Activated T-helper 17 cell treated with anti-CD3 and anti-CD28 coated beads, Interleukin-2, amount 50 U/mL, for 72 hours (primary cell): ENCODE results near the gene ADAMTS8. TPM values are rescaled to one million over a fixed set of nuclear protein-coding genes. Genes with fewer than 3 reads are reported as not detected.

Experiments
- ATAC-seq: fragments of 150-1000 bp; cut with Tn5 transposase; replicated peaks from 2 replicates; pipeline ENCODE4 v1.10.0; 2021; ENCODE audit warnings: mild to moderate bottlenecking, moderate library complexity
- H3K27ac Mint-ChIP-seq: one replicate; pipeline ENCODE4 v1.8.0; 2022; ENCODE audit warnings: mixed read lengths
- H3K27me3 Mint-ChIP-seq: one replicate; pipeline ENCODE4 v1.8.0; 2022; ENCODE audit warnings: mixed read lengths
- H3K36me3 Mint-ChIP-seq: one replicate; pipeline ENCODE4 v1.8.0; 2022; ENCODE audit warnings: low read depth, mild to moderate bottlenecking, mixed read lengths
- H3K4me1 Mint-ChIP-seq: one replicate; pipeline ENCODE4 v1.8.0; 2022; ENCODE audit warnings: mixed read lengths
- H3K4me3 Mint-ChIP-seq: one replicate; pipeline ENCODE4 v1.8.0; 2022; ENCODE audit warnings: mild to moderate bottlenecking, mixed read lengths
- H3K9me3 Mint-ChIP-seq: one replicate; pipeline ENCODE4 v1.8.0; 2022; ENCODE audit warnings: mixed read lengths
- total RNA-seq, 2 donors: library from RNA; stranded (reverse); gene quantifications; one replicate each; pipeline ENCODE4 v1.2.3, GENCODE V29; 2022

ADAMTS8 gene
- total RNA-seq, 2 donors from 2014 or later = not detected

DNA sequence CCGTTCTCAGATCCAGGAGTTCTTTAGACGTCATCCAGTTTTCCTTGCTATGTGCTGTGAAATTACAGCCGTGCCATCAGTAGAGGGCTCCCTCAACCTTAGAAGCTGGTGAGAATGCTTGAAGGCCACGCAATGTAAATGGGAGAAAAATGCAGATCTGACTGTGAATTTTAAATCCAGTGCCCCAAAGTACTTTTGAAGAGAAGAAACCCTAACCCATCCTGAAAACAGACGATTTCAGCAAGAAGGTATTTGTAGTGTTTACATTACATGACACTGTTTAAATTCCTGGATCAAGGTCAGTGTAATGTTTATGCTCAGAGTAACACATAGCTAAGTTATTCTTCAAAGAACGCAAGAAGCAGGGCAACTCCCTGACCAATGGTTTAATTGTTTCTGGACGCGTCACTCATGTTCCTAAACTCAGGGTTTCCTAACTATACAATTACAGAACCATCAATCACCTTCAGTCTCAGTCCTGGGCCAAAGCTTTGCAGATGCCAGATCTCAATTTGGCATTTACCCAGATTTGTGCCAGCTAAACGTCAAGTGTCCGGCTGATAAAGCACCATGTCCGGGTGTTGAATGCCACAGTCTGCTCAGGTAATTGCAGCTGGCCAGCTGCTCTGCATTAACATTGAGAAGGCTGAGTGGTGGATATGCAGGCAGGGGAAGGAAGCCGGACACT is 38.2 kb downstream of the ADAMTS8 start:
- ATAC-seq = no peak
- no peak overlapping the region for H3K4me3 Mint-ChIP-seq
- H3K9me3 Mint-ChIP-seq = no peaks in the 10 kb centered on the region
- H3K36me3 Mint-ChIP-seq = no peaks in the 10 kb centered on the region
- H3K27me3 Mint-ChIP-seq = no peaks in the 10 kb centered on the region
- H3K4me1 Mint-ChIP-seq = peaks cover 18% of the 10 kb centered on the region
- H3K27ac Mint-ChIP-seq = no peak overlapping the region

DNA sequence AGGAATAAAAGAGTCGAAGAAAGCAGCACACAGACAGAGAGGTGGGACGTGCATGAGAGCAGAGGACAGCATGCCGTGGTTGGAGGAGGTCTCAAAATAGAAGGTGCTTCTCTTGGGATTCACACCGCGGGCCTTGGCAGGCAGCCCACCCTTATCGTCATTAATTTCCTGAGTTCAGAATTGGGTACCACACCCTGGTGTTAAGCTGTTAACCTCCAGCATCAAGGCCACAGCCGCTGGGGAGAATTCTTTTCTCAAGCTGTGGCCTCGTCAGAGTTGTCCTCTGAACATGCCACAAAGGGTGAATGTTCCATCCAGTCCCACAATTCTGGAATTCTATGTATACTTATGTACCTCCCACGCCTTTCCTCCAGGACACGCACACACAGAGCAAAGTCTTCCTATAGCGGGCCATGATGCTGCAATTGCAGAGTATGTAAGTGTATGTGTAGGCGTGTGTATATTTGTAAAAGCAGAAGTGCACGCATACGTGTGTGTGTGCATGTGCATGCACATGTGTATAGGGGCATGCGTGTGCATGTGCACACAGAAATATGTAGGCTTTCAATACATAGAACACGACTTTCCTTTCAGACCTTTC is 39.0 kb downstream of the ADAMTS8 start:
- no peaks in the 10 kb centered on the region for H3K36me3 Mint-ChIP-seq
- ATAC-seq = no peak
- H3K4me1 Mint-ChIP-seq = peaks cover 18% of the 10 kb centered on the region
- no peaks in the 10 kb centered on the region for H3K9me3 Mint-ChIP-seq
- peak overlapping the region; percentile 23 for H3K27ac Mint-ChIP-seq
- no peaks in the 10 kb centered on the region for H3K27me3 Mint-ChIP-seq
- H3K4me3 Mint-ChIP-seq = peak overlapping the region; percentile 64

DNA sequence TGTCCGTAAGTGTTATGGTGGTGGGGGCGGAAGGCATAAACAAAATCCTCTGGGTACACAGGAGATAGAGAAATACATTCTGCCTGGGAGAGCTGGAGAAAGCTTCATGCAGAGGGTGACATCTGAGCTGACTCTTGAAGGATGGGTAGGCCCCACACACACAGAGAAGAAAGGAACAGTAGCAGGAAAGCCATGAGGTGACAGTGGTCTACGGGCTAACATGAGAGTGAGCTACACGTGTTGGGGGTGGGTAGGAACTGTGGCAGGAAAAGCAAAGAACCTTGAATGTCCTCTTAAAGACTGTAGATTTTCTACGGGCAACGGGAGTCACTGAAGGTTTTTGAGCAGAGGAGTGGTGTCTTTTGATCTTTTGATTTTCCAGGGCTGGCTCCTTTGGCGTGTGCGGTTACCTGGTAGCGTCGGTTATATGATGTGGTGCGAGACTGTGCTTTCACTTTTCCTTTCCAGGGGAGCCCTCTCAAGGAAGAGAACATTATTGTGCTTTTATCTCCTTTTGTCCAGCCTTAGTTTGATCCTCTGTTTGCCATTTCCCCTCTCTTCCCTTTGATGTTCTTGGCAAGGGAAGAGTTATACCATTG is 39.7 kb downstream of the ADAMTS8 start:
- Mint-ChIP-seq H3K4me1 (peaks cover 18% of the 10 kb centered on the region), H3K27me3 (no peaks in the 10 kb centered on the region), H3K27ac (peak overlapping the region; percentile 23), H3K4me3 (peak overlapping the region; percentile 64), H3K9me3 (no peaks in the 10 kb centered on the region), H3K36me3 (no peaks in the 10 kb centered on the region)
- ATAC-seq = peak; percentile 50

DNA sequence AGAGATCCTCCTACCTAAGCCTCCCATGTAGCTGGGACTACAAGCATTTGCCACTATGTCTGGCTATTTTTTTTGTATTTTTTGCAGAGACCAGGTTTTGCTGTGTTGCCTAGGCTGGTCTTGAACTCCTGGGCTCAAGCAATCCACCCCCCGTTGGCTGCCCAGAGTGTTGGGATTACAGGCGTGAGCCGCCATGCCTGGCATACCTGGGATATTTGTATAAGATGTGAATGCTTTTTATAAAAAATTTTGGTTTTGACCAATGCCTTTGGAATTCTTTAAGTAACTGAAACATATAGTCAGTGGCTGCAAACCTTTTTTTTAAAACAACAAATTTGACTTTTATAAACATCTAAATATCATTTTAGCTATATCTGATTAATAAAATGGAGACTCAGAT is 42.4 kb downstream of the ADAMTS8 start:
- Mint-ChIP-seq H3K4me1 (peaks cover 18% of the 10 kb centered on the region), H3K27me3 (no peaks in the 10 kb centered on the region), H3K4me3 (no peak overlapping the region), H3K36me3 (no peaks in the 10 kb centered on the region), H3K27ac (no peak overlapping the region), H3K9me3 (no peaks in the 10 kb centered on the region)
- ATAC-seq = no peak

DNA sequence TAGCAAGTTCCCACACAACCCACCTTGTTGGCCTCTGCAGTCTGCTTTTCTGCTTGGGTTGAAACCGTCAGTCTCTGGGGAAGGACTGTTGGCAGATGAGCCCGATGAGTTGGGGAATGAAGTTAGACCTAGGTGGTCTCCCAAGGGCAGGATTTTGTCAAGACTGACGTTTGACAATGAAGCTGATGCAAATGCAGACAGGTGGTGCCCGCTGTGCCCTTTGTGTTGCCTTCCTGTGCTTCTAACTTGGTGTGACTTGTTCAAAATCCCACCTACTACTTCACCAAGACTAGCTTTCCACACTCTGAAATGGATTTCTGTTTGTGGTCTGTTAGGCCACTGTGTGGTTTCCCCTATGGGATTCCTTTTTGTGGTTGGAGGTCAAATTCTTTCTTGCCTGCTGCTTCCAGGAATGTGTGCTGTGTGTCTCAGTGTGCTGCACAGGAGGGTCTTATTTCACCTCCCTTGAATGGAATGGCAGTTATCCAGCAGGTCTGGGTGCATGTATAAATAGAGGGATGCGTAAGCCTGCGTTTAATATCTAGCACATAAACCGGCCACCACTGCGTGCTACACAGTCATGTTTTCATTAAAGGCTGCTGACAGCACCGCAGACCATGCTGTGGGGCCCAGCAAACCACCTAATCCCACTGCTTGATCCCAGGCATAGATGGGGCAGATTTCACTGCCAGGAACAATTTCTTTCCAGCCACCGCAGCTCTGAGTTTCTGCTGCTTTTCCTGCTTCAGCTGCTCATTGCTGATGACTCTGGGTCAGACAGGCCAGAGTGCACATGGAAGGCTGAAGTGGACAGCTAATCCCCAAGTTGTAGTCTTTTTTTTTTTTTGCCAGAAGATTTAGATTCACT is 44.8 kb downstream of the ADAMTS8 start:
- Mint-ChIP-seq H3K36me3 (no peaks in the 10 kb centered on the region), H3K27me3 (no peaks in the 10 kb centered on the region), H3K4me1 (peaks cover 6% of the 10 kb centered on the region), H3K9me3 (no peaks in the 10 kb centered on the region), H3K4me3 (no peak overlapping the region), H3K27ac (no peak overlapping the region)
- ATAC-seq = no peak

DNA sequence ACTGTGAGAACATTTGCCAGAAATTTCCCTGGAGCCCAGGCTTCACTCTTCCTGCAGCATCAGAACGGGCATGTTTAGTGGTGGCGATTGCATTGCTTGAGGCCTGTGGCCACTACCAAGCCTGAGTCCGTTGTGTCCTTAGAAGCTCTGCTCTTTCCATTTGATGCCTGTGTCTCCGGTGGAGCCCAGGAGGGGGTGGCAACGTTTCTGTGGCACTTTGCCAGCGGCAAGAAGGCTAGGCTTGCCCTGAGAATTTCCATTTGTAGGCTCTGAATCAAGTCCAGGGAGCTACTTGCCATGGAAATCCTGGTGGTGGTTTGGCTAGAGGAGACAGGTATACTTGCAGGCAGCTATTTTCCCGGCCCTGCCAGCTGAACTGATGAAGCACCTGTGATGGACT is 47.1 kb downstream of the ADAMTS8 start:
- Mint-ChIP-seq H3K27me3 (no peaks in the 10 kb centered on the region), H3K4me3 (no peak overlapping the region), H3K9me3 (no peaks in the 10 kb centered on the region), H3K36me3 (no peaks in the 10 kb centered on the region), H3K4me1 (no peaks in the 10 kb centered on the region), H3K27ac (no peak overlapping the region)
- ATAC-seq = no peak

DNA sequence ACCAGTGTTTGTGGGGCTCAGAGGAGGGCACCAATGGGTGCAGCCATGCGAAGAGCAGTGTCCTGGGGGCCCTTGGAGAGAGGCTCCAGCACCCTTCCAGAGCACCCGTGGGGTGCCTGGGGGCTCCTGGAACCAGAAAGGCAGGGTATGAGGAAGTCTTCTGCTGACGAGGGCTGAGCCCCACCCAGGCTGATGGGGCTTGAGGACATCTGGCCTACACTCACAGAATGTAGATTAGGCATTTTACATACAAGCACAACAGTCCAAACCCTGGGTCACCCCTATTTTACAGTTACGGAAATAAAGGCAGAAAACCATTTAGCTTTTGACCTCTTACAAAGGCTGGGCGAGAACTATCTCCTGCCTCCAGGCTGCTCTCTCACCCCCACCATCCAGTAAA is 47.6 kb downstream of the ADAMTS8 start:
- Mint-ChIP-seq H3K9me3 (no peaks in the 10 kb centered on the region), H3K27me3 (no peaks in the 10 kb centered on the region), H3K4me1 (no peaks in the 10 kb centered on the region), H3K4me3 (no peak overlapping the region), H3K36me3 (no peaks in the 10 kb centered on the region), H3K27ac (no peak overlapping the region)
- ATAC-seq = no peak

DNA sequence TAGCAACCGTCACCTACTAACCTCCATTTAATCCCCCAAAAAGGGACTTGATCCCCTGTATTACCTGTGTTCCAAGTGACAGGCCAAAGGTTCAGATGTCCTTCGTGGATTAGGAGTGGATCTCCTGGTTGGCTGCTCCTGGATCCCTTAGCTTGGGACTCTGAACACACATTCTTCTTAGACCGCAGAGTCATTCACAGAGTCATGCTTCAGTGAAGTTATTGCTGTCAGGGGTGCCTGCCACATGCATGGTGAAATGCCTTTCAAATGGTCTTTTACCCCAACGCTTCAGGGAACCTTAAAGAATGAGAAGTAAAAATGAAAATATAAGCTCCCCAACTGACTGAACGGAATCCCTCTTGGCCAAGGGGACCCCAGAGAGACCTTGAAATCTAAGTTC is 49.1 kb downstream of the ADAMTS8 start:
- Mint-ChIP-seq H3K4me3 (no peak overlapping the region), H3K27ac (no peak overlapping the region), H3K27me3 (no peaks in the 10 kb centered on the region), H3K9me3 (no peaks in the 10 kb centered on the region), H3K36me3 (no peaks in the 10 kb centered on the region), H3K4me1 (no peaks in the 10 kb centered on the region)
- ATAC-seq = no peak

DNA sequence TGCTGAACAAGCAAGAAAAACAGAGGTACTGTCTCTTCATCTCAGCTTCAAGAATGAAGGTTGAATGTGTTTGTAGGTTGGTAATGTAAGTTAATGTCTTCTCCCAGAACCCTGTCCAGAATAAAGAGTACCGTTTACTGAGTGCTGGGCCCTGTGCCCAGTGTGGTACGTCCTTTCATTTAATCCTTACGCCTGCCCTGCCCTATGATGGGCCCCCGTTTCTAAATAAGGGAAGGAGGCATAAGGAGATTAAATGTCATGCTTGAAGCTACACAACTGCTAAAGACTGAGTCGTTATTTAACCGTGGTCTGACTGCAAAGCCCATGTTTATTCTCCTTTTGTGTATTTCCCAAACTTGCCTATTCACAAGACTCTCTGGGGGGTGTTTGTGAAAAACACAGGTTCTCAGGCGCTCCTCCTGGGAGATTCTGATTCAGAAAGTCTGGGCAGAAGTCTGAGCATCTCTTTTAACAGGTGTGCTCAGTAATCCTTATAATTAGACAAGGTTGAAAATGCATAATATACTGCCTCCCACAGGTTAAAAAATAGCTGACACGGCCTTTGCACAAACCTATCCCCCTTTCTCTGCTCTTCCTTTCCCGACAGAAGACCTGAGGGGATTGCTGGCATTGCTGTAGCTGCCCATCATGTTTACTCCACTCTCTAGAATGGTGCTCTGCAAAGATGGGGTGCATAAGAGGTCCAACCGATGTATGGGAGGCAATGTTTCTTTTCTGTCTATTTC is 57.4 kb downstream of the ADAMTS8 start:
- Mint-ChIP-seq H3K27ac (no peak overlapping the region), H3K4me1 (no peaks in the 10 kb centered on the region), H3K4me3 (no peak overlapping the region), H3K36me3 (no peaks in the 10 kb centered on the region), H3K27me3 (no peaks in the 10 kb centered on the region), H3K9me3 (no peaks in the 10 kb centered on the region)
- ATAC-seq = no peak

DNA sequence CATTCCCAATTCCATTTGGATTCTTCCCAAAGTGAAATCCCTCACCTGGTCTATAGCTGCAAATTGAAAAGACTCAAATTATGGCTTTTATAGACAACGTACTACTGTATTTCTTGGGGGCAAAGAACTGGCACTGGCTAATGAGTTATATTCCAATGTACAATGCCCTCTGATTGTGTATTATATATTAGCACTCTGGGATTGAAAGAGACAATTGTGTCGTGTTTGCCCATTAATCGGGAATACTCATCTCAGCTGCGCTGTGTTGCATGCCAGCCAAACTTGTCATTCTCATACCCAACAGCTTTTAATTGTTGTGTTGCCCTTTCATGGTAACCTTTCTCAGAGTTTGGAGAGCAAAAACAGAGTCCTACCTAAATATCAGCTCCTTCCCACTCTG is 58.7 kb downstream of the ADAMTS8 start:
- Mint-ChIP-seq H3K4me1 (no peaks in the 10 kb centered on the region), H3K9me3 (no peaks in the 10 kb centered on the region), H3K27ac (no peak overlapping the region), H3K4me3 (no peak overlapping the region), H3K27me3 (no peaks in the 10 kb centered on the region), H3K36me3 (no peaks in the 10 kb centered on the region)
- ATAC-seq = no peak

DNA sequence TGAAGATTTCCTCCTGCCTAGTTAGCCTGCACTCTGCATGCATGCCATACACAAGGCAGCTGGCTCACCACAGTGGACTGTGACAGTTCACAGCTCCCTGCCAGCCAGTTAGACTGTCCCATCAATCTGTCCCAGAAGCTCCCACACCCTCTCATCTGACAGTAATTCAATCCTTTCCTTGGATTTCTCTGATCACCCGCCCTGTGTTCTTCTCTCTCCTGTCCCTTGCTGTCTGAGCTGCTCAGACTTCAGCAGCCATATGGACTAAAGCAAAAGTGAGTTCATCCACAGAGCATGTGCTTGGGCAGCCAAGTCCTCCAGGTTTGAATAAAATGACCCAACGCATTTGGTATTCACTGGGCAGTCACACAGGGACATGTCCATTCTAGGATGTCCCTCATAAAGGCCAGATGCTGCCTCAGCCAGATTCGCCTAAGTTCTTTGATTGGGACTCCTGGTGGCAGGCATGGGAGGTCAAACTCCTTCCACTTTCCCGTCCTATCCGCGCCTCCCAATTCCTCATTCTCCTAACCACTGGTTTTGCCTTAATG is 59.2 kb downstream of the ADAMTS8 start:
- Mint-ChIP-seq H3K27me3 (no peaks in the 10 kb centered on the region), H3K27ac (no peak overlapping the region), H3K4me1 (no peaks in the 10 kb centered on the region), H3K4me3 (no peak overlapping the region), H3K9me3 (no peaks in the 10 kb centered on the region), H3K36me3 (no peaks in the 10 kb centered on the region)
- no peak for ATAC-seq

DNA sequence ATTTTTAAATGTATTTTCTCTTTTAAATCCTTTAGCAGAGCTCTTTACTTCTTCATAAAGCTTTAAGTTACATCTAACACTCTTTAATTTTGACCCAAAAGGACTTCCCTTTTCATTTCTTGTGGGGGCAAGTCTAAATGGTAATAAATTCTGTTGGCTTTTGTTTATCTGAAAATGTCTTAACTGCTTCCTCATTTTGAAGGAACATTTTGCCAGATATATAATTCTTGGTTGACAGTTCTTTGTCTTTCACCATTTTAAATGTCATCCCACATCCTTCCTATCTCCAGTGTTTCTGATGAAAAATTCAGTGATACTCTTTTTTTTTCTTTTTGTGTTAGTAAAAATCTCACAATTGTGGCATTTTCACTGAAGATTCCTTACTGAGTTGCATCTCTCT is 69.0 kb downstream of the ADAMTS8 start:
- H3K27me3 Mint-ChIP-seq = no peaks in the 10 kb centered on the region
- H3K9me3 Mint-ChIP-seq = peaks cover 16% of the 10 kb centered on the region

DNA sequence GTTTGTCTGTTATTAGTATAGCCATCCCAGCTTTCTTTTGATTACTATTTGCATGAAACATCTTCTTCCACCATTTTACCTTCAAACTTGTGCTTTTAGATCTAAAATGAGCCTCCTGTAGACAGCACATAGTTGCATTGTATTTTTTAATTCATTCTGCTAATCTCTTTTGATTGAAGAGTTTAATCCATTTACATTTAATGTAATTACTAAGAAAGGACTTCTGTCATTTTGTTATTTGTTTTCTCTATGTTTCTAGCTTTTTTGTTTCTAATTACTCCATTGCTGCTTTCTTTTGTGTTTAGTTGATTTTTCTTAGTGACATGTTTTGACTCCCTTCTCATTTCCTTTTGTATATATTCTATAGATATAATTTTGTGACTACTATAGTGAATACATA is 70.0 kb downstream of the ADAMTS8 start:
- peaks cover 16% of the 10 kb centered on the region for H3K9me3 Mint-ChIP-seq
- no peak overlapping the region for H3K27ac Mint-ChIP-seq
- no peaks in the 10 kb centered on the region for H3K4me1 Mint-ChIP-seq
- no peak for ATAC-seq
- no peaks in the 10 kb centered on the region for H3K27me3 Mint-ChIP-seq
- no peaks in the 10 kb centered on the region for H3K36me3 Mint-ChIP-seq
- no peak overlapping the region for H3K4me3 Mint-ChIP-seq

More for the DNA sequence above, 69.0 kb downstream of the ADAMTS8 start:
- H3K27ac Mint-ChIP-seq = no peak overlapping the region
- no peak for ATAC-seq
- H3K4me1 Mint-ChIP-seq = no peaks in the 10 kb centered on the region
- H3K36me3 Mint-ChIP-seq = no peaks in the 10 kb centered on the region
- no peak overlapping the region for H3K4me3 Mint-ChIP-seq
